ENCODE results near the gene GCG.

DNA sequence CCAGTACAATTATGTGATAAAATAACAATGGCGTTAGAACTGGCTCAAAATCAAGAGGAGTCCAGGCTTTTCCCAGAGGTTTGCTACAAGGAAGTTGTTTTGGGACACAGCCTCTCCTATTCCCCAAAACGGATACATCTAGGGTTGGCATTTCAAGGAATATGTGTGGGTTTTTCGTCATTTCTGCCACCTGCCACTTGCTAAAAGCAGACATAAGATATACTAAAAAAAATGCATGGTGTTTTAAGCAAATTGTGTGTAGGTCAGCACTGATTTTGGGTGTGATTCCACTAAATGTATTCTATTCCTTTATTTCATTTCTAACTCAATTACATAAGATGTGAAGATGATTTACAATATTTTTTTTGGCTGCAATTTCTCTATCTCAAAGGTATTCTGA, 36.4 kb upstream of the GCG start:
- TF ChIP-seq, protein P1, sequence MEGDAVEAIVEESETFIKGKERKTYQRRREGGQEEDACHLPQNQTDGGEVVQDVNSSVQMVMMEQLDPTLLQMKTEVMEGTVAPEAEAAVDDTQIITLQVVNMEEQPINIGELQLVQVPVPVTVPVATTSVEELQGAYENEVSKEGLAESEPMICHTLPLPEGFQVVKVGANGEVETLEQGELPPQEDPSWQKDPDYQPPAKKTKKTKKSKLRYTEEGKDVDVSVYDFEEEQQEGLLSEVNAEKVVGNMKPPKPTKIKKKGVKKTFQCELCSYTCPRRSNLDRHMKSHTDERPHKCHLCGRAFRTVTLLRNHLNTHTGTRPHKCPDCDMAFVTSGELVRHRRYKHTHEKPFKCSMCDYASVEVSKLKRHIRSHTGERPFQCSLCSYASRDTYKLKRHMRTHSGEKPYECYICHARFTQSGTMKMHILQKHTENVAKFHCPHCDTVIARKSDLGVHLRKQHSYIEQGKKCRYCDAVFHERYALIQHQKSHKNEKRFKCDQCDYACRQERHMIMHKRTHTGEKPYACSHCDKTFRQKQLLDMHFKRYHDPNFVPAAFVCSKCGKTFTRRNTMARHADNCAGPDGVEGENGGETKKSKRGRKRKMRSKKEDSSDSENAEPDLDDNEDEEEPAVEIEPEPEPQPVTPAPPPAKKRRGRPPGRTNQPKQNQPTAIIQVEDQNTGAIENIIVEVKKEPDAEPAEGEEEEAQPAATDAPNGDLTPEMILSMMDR (IDR thresholded peaks at IDR 0.05; ENCODE audit: insufficient read depth, low read length, poor library complexity, severe bottlenecking), result no peak
- no peak for TF ChIP-seq EZH2phosphoT487 (conservative IDR thresholded peaks at IDR 0.05; ENCODE audit: low read length)

Data from SU-DHL-6 (cell line).